Lung (tissue), 12 donors: Measurements from ENCODE around the gene CDC27. TPM values are rescaled to one million over a fixed set of nuclear protein-coding genes. Genes with fewer than 3 reads are reported as not detected.
"Not testable (repeated sequence)": the region's sequence is repeated elsewhere in the genome, so short reads cannot be mapped to it uniquely, and the experiment has no call there.

ENCODE experiments used
- ATAC-seq: fragments of 200-7000 bp; cut with Tn5 transposase; one replicate; pipeline ENCODE4 v1.9.1; 2020; ENCODE audit warnings: moderate number of reproducible peaks; ENCODE audit not compliant: insufficient read depth, low FRiP score
- DNase-seq, 3 donors: peaks; one replicate each; pipeline ENCODE4 v3.0.0-alpha.2; 2013 to 2017
- H3K27ac ChIP-seq, 2 donors: one replicate each; pipeline ENCODE4 v1.5.1; 2013; ENCODE audit warnings: mild to moderate bottlenecking in 2 of 2, moderate library complexity in 2 of 2, control low read depth in 1 of 2, inconsistent platforms in 1 of 2, low read depth in 1 of 2, low read length in 1 of 2
- H3K27me3 ChIP-seq, 3 donors: one replicate each; pipeline ENCODE4 v1.5.1; 2013; ENCODE audit warnings: low read length in 2 of 3; ENCODE audit not compliant: control insufficient read depth in 3 of 3, insufficient read depth in 3 of 3
- H3K36me3 ChIP-seq, 4 donors: one replicate each; pipeline ENCODE4 v1.5.1; 2013; ENCODE audit warnings: low read length in 4 of 4, mild to moderate bottlenecking in 1 of 4, moderate library complexity in 1 of 4; ENCODE audit not compliant: control insufficient read depth in 4 of 4, insufficient read depth in 4 of 4
- H3K4me1 ChIP-seq, 5 donors: one replicate each; pipeline ENCODE4 v1.5.1; 2013; ENCODE audit warnings: low read length in 5 of 5, mild to moderate bottlenecking in 2 of 5, moderate library complexity in 1 of 5; ENCODE audit not compliant: control insufficient read depth in 5 of 5, insufficient read depth in 5 of 5
- H3K4me3 ChIP-seq: one replicate; pipeline ENCODE4 v1.5.1; 2013; ENCODE audit warnings: mild to moderate bottlenecking, control low read depth, moderate library complexity
- H3K9ac ChIP-seq, 2 donors: one replicate each; pipeline ENCODE4 v1.5.1; 2013; ENCODE audit warnings: low read length in 2 of 2, control low read depth in 1 of 2; ENCODE audit not compliant: insufficient read depth in 1 of 2
- H3K9me3 ChIP-seq, 4 donors: one replicate each; pipeline ENCODE4 v1.5.1; 2013; ENCODE audit warnings: low read length in 3 of 4, mild to moderate bottlenecking in 1 of 4, moderate library complexity in 1 of 4; ENCODE audit not compliant: control insufficient read depth in 4 of 4, insufficient read depth in 3 of 4
- WGBS, 2 donors: extraction: QIAGEN DNeasy Blood & Tissue Kit; methylation state at CpG; one replicate each; pipeline ENCODE4 v1.1.7; 2013; 5-methylcytosine and 5-hydroxymethylcytosine counted together
- polyA plus RNA-seq, 2 donors: library from polyadenylated mRNA; stranded (reverse); fragments of 200-250 nt; gene quantifications; one replicate each; pipeline ENCODE4 v1.2.1, GENCODE V29; 2013
- total RNA-seq, 2 donors: library from RNA; depleted of rRNA in 1 of 2; stranded (reverse); fragments of >200 nt in 1 of 2; gene quantifications; one replicate each; pipeline ENCODE4 v1.2.1, GENCODE V29; 2014 to 2021
- TF ChIP-seq, protein P1 (sequence below): IDR thresholded peaks from 2 replicates; pipeline ENCODE4 v1.5.1; 2012; ENCODE audit warnings: mild to moderate bottlenecking; ENCODE audit errors: control extremely low read depth, extremely low read depth
- donor health status: control.
- donor health status: control.
- donor health status: Bipolar disorder and iron deficiency.
- donor health status: healthy.
- donor health status: DM: yes; HTN: yes; CAD: no.

CDC27 gene
- total and polyA plus RNA-seq, 4 donors = 13.6 to 74.1 (median 46.1) TPM

DNA sequence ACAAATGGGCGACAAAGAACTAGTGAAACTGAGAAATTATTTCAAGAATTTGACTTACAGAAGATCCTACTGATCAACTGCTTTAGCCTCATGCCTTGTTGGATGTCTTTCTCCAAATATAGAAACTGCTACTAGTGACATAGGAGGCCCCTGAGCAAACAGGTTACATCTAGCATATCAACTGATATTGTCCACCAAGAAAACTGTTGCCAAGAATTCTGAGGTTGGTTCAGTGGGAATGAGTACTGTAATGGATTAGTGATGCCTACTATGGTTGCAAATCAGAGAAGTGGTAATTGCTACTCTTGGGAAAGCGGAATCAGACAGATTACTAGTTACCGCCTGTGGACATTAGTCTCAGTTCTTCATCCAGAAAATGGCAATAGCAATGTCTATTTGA lies 10.0 kb downstream of the CDC27 start:
- WGBS, 2 donors = 98 to 99% methylated on average over 3 of the region's 3 CpGs
- peaks cover 6 to 22% (median 15%) of the 10 kb centered on the region in 4 donors for H3K36me3 ChIP-seq

DNA sequence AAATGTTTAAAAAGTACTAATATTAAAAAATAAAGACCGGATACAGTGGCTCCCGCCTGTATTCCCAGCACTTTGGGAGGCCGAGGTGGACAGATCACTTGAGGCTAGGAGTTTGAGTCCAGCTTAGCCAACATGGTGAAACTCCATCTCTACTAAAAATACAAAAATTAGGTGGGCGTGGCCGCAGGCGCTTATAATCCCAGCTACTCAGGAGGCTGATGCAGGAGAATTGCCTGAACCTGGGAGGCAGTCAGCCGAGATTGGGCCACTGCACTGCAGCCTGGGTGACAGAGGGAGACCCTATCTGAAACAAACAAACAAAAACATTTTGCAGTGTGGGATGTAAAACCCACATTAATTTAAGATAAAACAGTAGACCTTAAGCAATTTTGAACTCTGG lies 11.8 kb downstream of the CDC27 start:
- TF ChIP-seq, protein P1, sequence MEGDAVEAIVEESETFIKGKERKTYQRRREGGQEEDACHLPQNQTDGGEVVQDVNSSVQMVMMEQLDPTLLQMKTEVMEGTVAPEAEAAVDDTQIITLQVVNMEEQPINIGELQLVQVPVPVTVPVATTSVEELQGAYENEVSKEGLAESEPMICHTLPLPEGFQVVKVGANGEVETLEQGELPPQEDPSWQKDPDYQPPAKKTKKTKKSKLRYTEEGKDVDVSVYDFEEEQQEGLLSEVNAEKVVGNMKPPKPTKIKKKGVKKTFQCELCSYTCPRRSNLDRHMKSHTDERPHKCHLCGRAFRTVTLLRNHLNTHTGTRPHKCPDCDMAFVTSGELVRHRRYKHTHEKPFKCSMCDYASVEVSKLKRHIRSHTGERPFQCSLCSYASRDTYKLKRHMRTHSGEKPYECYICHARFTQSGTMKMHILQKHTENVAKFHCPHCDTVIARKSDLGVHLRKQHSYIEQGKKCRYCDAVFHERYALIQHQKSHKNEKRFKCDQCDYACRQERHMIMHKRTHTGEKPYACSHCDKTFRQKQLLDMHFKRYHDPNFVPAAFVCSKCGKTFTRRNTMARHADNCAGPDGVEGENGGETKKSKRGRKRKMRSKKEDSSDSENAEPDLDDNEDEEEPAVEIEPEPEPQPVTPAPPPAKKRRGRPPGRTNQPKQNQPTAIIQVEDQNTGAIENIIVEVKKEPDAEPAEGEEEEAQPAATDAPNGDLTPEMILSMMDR = no peak
- no peak overlapping the region for H3K9ac ChIP-seq
- no peak for ATAC-seq
- no peak overlapping the region for H3K27ac ChIP-seq
- 97% methylated on average over 7 of the region's 7 CpGs for WGBS, 2 donors
- no peaks in the 10 kb centered on the region for H3K9me3 ChIP-seq
- peaks cover 0 to 16% (median 0%) of the 10 kb centered on the region in 5 donors for H3K4me1 ChIP-seq
- H3K4me3 ChIP-seq = no peak overlapping the region
- peaks cover 6 to 22% (median 15%) of the 10 kb centered on the region in 4 donors for H3K36me3 ChIP-seq
- no peak for DNase-seq
- no peaks in the 10 kb centered on the region for H3K27me3 ChIP-seq

More for the DNA sequence above, 10.0 kb downstream of the CDC27 start:
- Histone ChIP-seq H3K4me1 (peaks cover 0 to 13% (median 2%) of the 10 kb centered on the region in 5 donors), H3K9me3 (no peaks in the 10 kb centered on the region), H3K27ac (no peak overlapping the region), H3K27me3 (no peaks in the 10 kb centered on the region), H3K4me3 (no peak overlapping the region), H3K9ac (no peak overlapping the region)
- TF ChIP-seq, protein P1 = no peak
- DNase-seq (no peak), ATAC-seq (no peak)

DNA sequence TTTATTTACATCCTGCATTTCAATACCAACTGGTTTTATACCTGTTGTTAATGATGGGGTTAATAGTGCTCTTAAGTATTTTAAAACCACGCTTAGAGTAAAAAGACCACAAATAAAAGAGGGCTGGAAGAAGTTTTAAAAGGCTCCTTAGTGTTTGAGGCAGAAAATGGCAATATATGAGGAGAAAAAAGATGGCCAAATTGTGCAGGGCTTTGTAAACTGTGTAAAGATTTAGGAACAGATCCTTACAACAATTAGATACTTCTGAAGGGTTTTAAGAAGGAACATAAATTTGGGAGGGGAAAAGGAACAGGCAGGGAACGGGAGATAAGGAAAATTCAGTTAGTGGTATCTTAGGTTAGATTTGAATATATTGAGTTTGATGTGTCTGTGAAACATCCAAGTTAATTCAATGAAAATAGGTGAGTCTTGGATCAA lies 12.7 kb downstream of the CDC27 start:
- H3K9ac ChIP-seq = no peak overlapping the region
- H3K4me3 ChIP-seq = no peak overlapping the region
- TF ChIP-seq, protein P1 = no peak
- H3K36me3 ChIP-seq = peaks cover 6 to 22% (median 13%) of the 10 kb centered on the region in 4 donors
- no peaks in the 10 kb centered on the region for H3K9me3 ChIP-seq
- DNase-seq = no peak
- ATAC-seq = no peak
- H3K4me1 ChIP-seq = peaks cover 0 to 11% (median 0%) of the 10 kb centered on the region in 5 donors
- WGBS, 2 donors = 85 to 90% methylated on average over 2 of the region's 2 CpGs
- no peak overlapping the region for H3K27ac ChIP-seq
- no peaks in the 10 kb centered on the region for H3K27me3 ChIP-seq

DNA sequence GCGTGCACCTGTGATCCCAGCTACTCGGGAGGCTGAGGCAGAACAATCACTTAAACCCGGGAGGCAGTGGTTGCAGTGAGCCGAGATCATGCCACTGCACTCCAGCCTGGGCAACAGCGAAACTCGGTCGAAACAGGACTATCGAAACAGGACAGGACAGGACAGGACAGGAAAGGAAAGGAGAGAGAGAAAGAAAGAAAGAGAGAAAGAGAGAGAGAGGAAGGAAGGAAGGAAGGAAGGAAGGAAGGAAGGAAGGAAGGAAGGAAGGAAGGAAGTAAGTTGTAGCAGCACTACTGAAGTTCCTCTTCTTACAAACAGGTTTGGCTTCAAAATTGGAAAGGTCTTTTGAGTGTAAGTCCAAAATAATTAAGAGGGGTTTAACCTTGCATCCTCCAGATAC lies 14.3 kb downstream of the CDC27 start:
- DNase-seq, H3K4me3 ChIP-seq, H3K4me1 ChIP-seq, H3K9ac ChIP-seq, H3K27ac ChIP-seq, H3K9me3 ChIP-seq, H3K27me3 ChIP-seq, ATAC-seq: not testable (repeated sequence)
- H3K36me3 ChIP-seq = peaks cover 10 to 27% (median 12%) of the 10 kb centered on the region in 4 donors
- 95 to 96% methylated on average over 8 of the region's 8 CpGs for WGBS, 2 donors
